ENCODE results near the gene STARD10. TPM values are rescaled to one million over a fixed set of nuclear protein-coding genes. Genes with fewer than 3 reads are reported as not detected.
A peak's percentile ranks its signal among the peaks of the same experiment; 100 is the strongest.

The STARD10 gene
- total and polyA plus RNA-seq, 9 of the 15 experiments (the other 6 are each of a cell fraction or from before 2014, with no cell fraction given) = 0.15 to 52.9 (median 32.3) TPM

DNA sequence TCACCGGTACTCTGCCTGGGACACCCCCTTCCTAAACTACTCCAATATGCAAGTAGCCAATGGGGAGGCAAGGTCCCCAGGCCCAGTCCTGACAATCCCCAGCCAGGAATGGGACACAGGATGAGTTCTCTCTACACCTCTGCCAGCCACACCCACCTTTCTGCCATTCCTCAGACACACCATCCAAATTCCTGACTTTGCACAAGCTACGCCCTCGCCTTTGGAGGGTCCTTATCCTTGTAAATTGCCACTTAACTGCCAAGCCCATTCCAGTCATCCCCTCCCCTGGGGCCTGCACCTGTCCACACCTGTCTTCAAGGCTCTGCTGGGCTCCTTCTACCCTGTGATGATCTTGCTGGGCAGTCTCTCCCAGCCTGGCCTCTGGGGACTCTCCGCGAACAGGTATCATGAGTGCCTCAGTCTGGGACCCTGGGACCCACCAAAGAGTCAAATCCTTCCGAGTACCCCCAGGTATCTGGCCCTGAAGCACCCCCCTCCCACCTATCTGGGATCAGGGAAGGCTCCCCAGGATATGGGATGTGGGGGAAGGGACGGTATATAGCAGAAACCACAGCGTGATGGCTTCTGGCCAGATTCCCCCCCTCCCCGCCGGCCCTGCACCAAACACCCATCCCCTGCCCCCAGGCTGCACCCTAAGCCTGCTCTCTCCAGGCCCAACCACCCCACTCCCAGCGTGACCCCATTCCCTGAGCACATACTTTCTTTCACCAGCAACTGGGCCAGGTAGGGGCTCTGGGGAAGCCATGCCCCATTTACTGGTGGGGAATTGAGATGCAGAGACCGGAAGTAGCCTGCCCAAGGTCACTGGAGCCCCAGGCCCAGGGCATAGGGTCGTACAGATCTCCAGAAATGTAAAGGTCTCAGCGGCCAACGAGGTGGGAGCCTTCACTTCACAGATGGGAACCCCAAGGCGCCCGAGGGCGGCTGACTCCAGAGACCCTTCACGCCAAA is 42.4 kb downstream of the STARD10 start (continued):
- TF ChIP-seq HDAC8 (tag; IDR thresholded peaks at IDR 0.05) (no peak), STAG1 (CRISPR knock-in tag; IDR thresholded peaks at IDR 0.05; ENCODE audit: borderline replicate concordance) (0 out of 2 replicates have a peak, but pooled peaks have one; percentile 6)
- TF ChIP-seq, protein P1, sequence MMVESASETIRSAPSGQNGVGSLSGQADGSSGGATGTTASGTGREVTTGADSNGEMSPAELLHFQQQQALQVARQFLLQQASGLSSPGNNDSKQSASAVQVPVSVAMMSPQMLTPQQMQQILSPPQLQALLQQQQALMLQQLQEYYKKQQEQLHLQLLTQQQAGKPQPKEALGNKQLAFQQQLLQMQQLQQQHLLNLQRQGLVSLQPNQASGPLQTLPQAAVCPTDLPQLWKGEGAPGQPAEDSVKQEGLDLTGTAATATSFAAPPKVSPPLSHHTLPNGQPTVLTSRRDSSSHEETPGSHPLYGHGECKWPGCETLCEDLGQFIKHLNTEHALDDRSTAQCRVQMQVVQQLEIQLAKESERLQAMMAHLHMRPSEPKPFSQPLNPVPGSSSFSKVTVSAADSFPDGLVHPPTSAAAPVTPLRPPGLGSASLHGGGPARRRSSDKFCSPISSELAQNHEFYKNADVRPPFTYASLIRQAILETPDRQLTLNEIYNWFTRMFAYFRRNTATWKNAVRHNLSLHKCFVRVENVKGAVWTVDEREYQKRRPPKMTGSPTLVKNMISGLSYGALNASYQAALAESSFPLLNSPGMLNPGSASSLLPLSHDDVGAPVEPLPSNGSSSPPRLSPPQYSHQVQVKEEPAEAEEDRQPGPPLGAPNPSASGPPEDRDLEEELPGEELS (CRISPR knock-in tag; IDR thresholded peaks at IDR 0.05; ENCODE audit: borderline replicate concordance) = no peak

DNA sequence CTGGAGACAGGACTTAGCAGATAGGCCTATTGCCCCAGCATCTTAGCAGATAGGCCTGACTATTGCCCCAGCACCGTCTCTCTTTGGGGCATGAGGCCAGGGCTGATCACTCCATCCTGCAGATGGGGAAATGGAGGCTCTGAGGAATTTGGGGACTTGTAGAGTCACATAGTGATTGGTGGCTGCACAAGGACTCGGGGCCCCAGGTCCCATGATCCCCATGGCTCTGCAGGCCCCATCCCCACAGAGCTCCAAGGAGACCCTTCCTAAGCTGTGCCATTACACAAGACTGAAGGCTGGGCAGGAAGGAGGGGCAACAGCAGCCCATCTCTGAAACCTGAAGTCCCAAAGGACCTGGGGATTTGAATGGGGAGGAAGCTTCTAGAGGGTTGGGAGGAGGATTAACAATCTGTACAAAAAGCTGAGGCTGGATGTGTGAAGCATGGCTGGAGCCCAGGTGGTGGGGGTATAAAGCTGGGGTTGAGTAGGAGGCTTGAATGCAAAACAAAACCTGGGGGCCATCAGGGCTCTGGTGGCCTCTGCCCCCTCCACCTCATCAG is 43.2 kb downstream of the STARD10 start:
- H3K79me2 ChIP-seq (ENCODE audit: control insufficient read depth, insufficient read depth, low read length) = peaks cover 58% of the 10 kb centered on the region
- DNase-seq (ENCODE audit: extremely low read depth in 1 of 4, low spot score in 3 of 4) = no peak
- H3K4me3 ChIP-seq = peak overlapping the region; percentile 97; the same call in 1 of the 2 replicates
- H3K9ac ChIP-seq (ENCODE audit: insufficient read depth in 1 of 2, low read depth in 2 of 2, low read length in 2 of 2) = peak overlapping the region in 1 of 2 experiments; percentile 94; a peak in 2 of 4 replicates
- BruUV-seq (replicated peaks) = no TSS peak
- WGBS (ENCODE audit: insufficient coverage, low coverage, missing lambda C conversion rate) = 76% methylated on average over 2 of the region's 2 CpGs
- no peaks in the 10 kb centered on the region for H3K9me3 ChIP-seq (replicated peaks; ENCODE audit: control insufficient read depth, insufficient read depth, low read depth, low read length)
- peaks cover 38 to 73% of the 10 kb centered on the region in 2 experiments for H3K4me1 ChIP-seq (replicated peaks in 1 of 2; ENCODE audit: control insufficient read depth in 2 of 2, insufficient read depth in 2 of 2, low read length in 2 of 2)
- TF ChIP-seq RBFOX2 (IDR thresholded peaks at IDR 0.05; ENCODE audit: low read depth, low read length) (0 out of 2 replicates have a peak, but pooled peaks have one; percentile 4), L3MBTL2 (IDR thresholded peaks at IDR 0.05) (no peak)
- H3K36me3 ChIP-seq (ENCODE audit: control insufficient read depth, insufficient read depth, low read length) = peaks cover 15% of the 10 kb centered on the region; the same call in 1 of the 3 replicates
- no peaks in the 10 kb centered on the region for H3K27me3 ChIP-seq (ENCODE audit: control insufficient read depth in 2 of 2, insufficient read depth in 2 of 2, low read length in 2 of 2)
- no peak overlapping the region for H3K27ac ChIP-seq (ENCODE audit: extremely low read depth, low read depth, low read length)
- CTCF ChIA-PET (ENCODE audit: low intra/inter-chr PET ratio) = no interaction called here
- peaks cover 10% of the 10 kb centered on the region for H4K20me1 ChIP-seq (replicated peaks; ENCODE audit: control insufficient read depth, insufficient read depth, low read length)
- POLR2A ChIA-PET = interaction anchor here (1.0 to 1.1 kb wide), 2 partner anchors 9 to 12 kb away, joined by 3 to 4 read pairs; no protein-coding TSS in a partner anchor
- FAIRE-seq = no peak
- intact Hi-C loops (cut with micrococcal nuclease) (no loop called here), in situ Hi-C loops (cut with MboI) (no loop called here)
- peaks cover 5% of the 10 kb centered on the region for H3K9me1 ChIP-seq (ENCODE audit: control insufficient read depth, insufficient read depth, low read length)
- no peak for ATAC-seq
- no peak overlapping the region for H2AFZ ChIP-seq (ENCODE audit: low read depth, low read length)
- H3K4me2 ChIP-seq (ENCODE audit: insufficient read depth, low read length) = peak overlapping the region; percentile 94

Data from K562 (cell line).